Thoracic aorta (tissue), 2 donors: Measurements from ENCODE around the gene CKAP2. TPM values are rescaled to one million over a fixed set of nuclear protein-coding genes. Genes with fewer than 3 reads are reported as not detected.
"Not testable (repeated sequence)": the region's sequence is repeated elsewhere in the genome, so short reads cannot be mapped to it uniquely, and the experiment has no call there.

Experiments used
- ATAC-seq: fragments of 150-250 bp; one replicate; pipeline ENCODE4 v1.8.0; 2017; ENCODE audit warnings: low read depth; ENCODE audit not compliant: insufficient number of reproducible peaks, low FRiP score
- DNase-seq: peaks from one replicate; pipeline ENCODE4 v3.0.0-alpha.2; 2020; ENCODE audit warnings: low spot score
- H3K27ac ChIP-seq, 2 donors: fragments of 200-600 bp; sonication (generic); 1 replicate in 1 of 2; 2 replicates in 1 of 2; pipeline ENCODE4 v1.5.1; 2016; ENCODE audit warnings: mild to moderate bottlenecking in 2 of 2, moderate library complexity in 2 of 2
- H3K27me3 ChIP-seq: fragments of 200-600 bp; sonication (generic); replicated peaks from 2 replicates; pipeline ENCODE4 v1.6.0; 2016; ENCODE audit warnings: mild to moderate bottlenecking; ENCODE audit not compliant: insufficient read depth
- H3K36me3 ChIP-seq: fragments of 200-600 bp; sonication (generic); one replicate; pipeline ENCODE4 v1.5.1; 2016
- H3K4me1 ChIP-seq, 2 donors: fragments of 200-600 bp; sonication (generic); 1 replicate in 1 of 2; 2 replicates in 1 of 2; pipeline versions ENCODE4 v1.5.1 to v1.6.0; 2016; ENCODE audit warnings: low read depth in 2 of 2, mild to moderate bottlenecking in 1 of 2; ENCODE audit not compliant: control insufficient read depth in 1 of 2
- H3K4me3 ChIP-seq: fragments of 200-600 bp; sonication (generic); 2 replicates; pipeline ENCODE4 v1.5.1; 2016; ENCODE audit warnings: mild to moderate bottlenecking
- H3K9me3 ChIP-seq: fragments of 200-600 bp; sonication (generic); 2 replicates; pipeline ENCODE4 v1.5.1; 2016
- total RNA-seq, 2 donors: library from RNA; depleted of rRNA; stranded (reverse); fragments of >200 nt; gene quantifications; one replicate each; pipeline versions ENCODE4 v1.1.0 to v1.2.3, GENCODE V29; 2016

Gene CKAP2
- total RNA-seq, 2 donors from 2014 or later = 4.6 to 5.1 TPM

DNA sequence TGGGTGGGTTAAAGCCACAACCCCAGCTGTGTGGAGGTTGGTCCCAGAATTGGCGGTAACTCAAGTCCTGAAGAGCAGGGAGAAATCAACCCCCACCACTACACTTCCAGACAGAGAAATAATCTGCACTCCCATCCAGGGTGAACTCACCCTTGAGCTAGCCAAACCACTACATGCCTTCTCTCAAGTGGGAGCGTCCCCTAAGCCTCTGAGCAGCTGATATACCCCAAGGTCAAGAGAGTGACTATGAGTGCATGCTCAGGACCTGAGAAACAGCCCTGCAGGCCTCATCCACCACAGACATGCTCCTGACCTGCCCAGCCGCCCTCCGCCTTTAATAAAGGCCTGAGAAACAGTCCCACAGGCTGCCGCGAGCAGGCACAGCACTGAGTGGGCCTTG is 54.3 kb downstream of the CKAP2 start:
- H3K9me3 ChIP-seq, ATAC-seq, H3K27ac ChIP-seq, H3K27me3 ChIP-seq, DNase-seq, H3K4me3 ChIP-seq, H3K36me3 ChIP-seq, H3K4me1 ChIP-seq: not testable (repeated sequence)

DNA sequence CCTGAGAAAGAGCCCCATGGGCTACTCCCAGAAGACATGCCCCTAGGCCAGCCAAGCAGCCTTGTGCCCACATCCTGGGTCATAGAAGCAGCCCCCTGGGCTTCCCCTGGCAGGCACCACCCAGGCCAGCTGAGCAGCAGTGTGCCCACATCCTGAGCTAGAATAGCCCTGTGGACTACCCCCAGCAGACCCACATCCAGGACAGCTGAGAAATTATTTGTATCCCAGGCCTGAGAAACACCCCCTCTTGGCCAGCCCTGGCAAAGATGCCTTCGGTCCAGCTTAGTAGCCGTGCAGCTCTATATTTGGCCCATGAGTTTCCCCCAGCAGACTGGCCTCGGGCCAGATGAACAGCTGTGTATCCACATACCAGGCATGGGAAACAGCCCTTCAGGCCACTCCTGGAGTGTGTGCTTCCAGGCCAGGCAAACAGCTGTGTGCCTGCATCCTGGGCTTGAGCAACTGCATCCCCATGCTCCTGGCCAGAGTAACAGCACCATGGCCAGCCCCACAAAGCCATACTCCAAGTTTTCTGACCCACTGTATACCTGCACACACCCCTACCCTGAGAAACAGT is 55.0 kb downstream of the CKAP2 start:
- H3K4me3 ChIP-seq, H3K27ac ChIP-seq, H3K4me1 ChIP-seq, H3K27me3 ChIP-seq, DNase-seq, ATAC-seq, H3K9me3 ChIP-seq, H3K36me3 ChIP-seq: not testable (repeated sequence)

DNA sequence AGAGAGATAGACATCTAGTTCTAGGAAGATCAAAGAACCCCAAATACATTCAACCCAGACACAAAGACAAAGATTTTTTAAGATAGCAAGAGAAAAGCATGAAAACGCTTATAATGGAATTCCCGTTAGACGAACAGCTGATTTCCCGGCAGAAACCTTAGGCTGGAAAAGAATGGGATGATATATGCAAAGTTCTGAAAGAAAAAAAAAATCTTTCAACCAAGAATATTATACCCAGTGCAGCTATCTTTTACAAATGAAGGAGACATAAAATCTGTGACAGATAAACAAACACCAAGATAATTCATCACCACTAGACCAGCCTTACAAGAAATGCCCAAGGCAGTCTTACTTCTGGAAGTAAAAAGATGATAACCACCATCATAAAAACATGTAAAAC is 56.3 kb downstream of the CKAP2 start:
- not testable (repeated sequence) for H3K9me3 ChIP-seq, ATAC-seq, H3K4me1 ChIP-seq, DNase-seq, H3K4me3 ChIP-seq, H3K27me3 ChIP-seq, H3K27ac ChIP-seq, H3K36me3 ChIP-seq

DNA sequence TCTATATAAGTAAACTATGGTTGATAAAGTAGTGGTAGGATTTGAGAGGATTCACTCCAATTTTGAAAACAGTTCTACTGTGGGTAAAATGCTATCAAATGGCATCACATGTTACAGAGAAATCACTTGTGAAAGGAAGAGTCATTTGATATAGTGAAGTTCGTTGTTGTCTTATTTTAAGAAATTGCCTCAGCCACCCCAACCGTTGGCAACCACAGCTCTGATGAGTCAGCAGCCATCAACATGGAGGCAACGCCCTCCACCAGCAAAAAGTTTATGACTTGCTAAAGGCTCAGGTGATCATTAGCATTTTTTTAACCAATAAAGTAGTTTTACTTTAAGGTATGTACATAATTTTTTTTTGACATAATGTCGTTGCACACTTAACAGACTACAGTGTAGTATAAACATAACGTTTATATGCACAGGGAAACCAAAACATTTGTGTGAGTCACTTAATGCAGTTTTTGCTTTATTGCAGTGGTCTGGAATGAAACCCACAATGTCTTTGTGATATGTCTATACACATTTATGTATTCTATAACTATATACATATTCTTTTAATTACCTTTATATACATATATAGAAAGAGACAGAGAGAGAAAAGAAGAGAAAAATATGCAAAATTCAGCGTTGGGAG is 58.8 kb downstream of the CKAP2 start:
- not testable (repeated sequence) for H3K36me3 ChIP-seq, DNase-seq, H3K4me1 ChIP-seq, H3K27ac ChIP-seq, ATAC-seq, H3K4me3 ChIP-seq, H3K9me3 ChIP-seq, H3K27me3 ChIP-seq

DNA sequence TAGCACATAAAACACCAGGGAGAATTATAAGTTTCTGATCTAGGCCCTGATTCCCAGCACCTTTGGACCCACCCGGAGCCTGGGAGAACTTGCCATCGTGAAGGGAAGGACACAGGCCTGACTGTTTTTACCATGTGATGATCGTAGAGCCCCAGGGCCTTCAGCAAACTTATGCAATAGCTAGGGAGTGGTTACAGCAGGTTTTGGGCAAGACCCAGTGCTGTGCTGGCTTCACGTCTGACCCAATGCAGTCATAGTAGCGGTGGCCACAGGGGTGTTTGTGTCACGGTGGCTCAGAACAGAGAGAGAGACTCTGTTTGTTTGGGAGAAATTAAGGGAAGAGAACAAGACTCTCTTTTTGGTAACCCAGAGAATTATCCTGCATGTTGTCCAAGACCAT is 68.0 kb downstream of the CKAP2 start:
- not testable (repeated sequence) for H3K4me1 ChIP-seq, H3K27ac ChIP-seq, H3K36me3 ChIP-seq, H3K4me3 ChIP-seq, H3K27me3 ChIP-seq, DNase-seq, H3K9me3 ChIP-seq, ATAC-seq

Other genes starting within 250 kb of the CKAP2 start
- gene THSD1, start 49.3 kb upstream of the CKAP2 start, total RNA-seq = 1 to 10 TPM; 2.7 to 4.1 TPM
- gene VPS36, start 4.8 kb upstream of the CKAP2 start, total RNA-seq = 100 to 1,000 TPM in 1 of 2 donors, 10 to 100 TPM in 1; 42.1 to 100 TPM
- gene HNRNPA1L2, start 187.0 kb downstream of the CKAP2 start, total RNA-seq = 1 to 10 TPM; 6.9 to 8.7 TPM
- gene SUGT1, start 197.4 kb downstream of the CKAP2 start, total RNA-seq = 10 to 100 TPM; 30.8 to 36.0 TPM